WTC11 (cell line): ENCODE results near the gene PDSS2.

ENCODE experiments used
- CTCF ChIP-seq: fragments of 200-600 bp; IDR thresholded peaks from 2 replicates; pipeline ENCODE4 v1.8.0; 2022; ENCODE audit warnings: antibody characterized with exemption
- ESRRA ChIP-seq: sonication (generic); formaldehyde crosslinking; IDR thresholded peaks from 2 replicates; pipeline ENCODE4 v1.8.1; 2022; ENCODE audit warnings: mild to moderate bottlenecking, missing genetic modification reagents, borderline replicate concordance

DNA sequence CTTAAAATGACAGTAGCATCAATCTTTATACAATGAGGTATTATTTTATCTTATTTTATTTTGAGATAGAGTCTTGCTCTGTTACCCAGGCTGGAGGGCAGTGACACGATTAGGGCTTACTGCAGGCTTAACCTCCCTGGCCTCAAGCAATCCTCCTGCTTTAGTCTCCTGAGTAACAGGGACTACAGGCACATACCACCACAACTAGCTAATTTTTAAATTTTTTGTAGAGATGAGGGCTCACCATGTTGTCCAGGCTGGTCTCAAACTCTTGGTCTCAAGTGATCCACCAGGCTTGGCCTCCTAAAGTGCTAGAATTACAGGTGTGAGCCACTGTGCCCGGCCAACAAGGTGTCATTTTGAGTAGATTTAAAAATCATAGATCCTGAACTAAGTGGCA lies 125.9 kb downstream of the PDSS2 start:
- no peak for TF ChIP-seq CTCF
- no peak for TF ChIP-seq ESRRA
